Activated naive CD8-positive, alpha-beta T cell (primary cell): ENCODE measurements around the gene DYRK2.
A peak's percentile ranks its signal among the peaks of the same experiment; 100 is the strongest.

Source experiments
- H3K27ac Mint-ChIP-seq: one replicate; pipeline ENCODE4 v1.8.0; 2021; ENCODE audit warnings: mixed read lengths
- H3K27me3 Mint-ChIP-seq: one replicate; pipeline ENCODE4 v1.8.0; 2021; ENCODE audit warnings: mixed read lengths
- H3K36me3 Mint-ChIP-seq: one replicate; pipeline ENCODE4 v1.8.0; 2021; ENCODE audit warnings: mixed read lengths
- H3K4me1 Mint-ChIP-seq: one replicate; pipeline ENCODE4 v1.8.0; 2021; ENCODE audit warnings: low read depth, mixed read lengths
- H3K4me3 Mint-ChIP-seq: one replicate; pipeline ENCODE4 v1.8.0; 2021; ENCODE audit warnings: mild to moderate bottlenecking, mixed read lengths
- H3K9me3 Mint-ChIP-seq: one replicate; pipeline ENCODE4 v1.8.0; 2021; ENCODE audit warnings: low read depth, mixed read lengths

DYRK2 gene

GRCh38 chr12:67651132-67651695 is 2.7 kb downstream of the DYRK2 start:
- Mint-ChIP-seq H3K4me3 (peak overlapping the region; percentile 92), H3K27ac (peak overlapping the region; percentile 94)

GRCh38 chr12:67655829-67656228 is 7.3 kb downstream of the DYRK2 start:
- H3K4me1 Mint-ChIP-seq: peaks cover 92% of the 10 kb centered on the region
- H3K27ac Mint-ChIP-seq: peak overlapping the region; percentile 67
- H3K36me3 Mint-ChIP-seq: peaks cover 33% of the 10 kb centered on the region
- H3K27me3 Mint-ChIP-seq: no peaks in the 10 kb centered on the region
- H3K4me3 Mint-ChIP-seq: peak overlapping the region; percentile 59
- no peaks in the 10 kb centered on the region for H3K9me3 Mint-ChIP-seq

More at GRCh38 chr12:67651132-67651695, 2.7 kb downstream of the DYRK2 start:
- H3K27me3 Mint-ChIP-seq: no peaks in the 10 kb centered on the region
- no peaks in the 10 kb centered on the region for H3K9me3 Mint-ChIP-seq
- peaks cover 15% of the 10 kb centered on the region for H3K36me3 Mint-ChIP-seq
- H3K4me1 Mint-ChIP-seq: peaks cover 72% of the 10 kb centered on the region

DNA sequence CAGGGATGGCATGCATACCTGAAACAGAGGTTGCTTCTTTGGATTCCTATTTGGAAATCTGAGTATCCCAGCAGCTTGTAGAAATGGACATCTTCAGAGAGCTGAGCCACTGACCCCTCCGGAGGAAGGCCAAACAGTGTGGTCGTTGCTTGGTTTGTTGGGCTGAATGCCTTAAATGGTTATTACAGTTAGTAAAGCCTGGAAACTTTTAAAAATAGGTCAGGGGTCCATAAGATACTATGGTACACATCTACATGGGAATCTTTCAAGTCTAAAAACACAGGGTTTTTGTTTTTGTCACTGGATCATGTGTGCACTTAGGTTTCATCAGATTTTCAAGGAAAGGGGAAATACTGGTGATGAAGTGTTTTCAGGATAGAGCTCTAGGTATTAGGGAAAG is 7.7 kb downstream of the DYRK2 start:
- Mint-ChIP-seq H3K27me3 (no peaks in the 10 kb centered on the region), H3K4me1 (peaks cover 92% of the 10 kb centered on the region), H3K4me3 (peak overlapping the region; percentile 18), H3K9me3 (no peaks in the 10 kb centered on the region), H3K36me3 (peaks cover 33% of the 10 kb centered on the region), H3K27ac (peak overlapping the region; percentile 66)

DNA sequence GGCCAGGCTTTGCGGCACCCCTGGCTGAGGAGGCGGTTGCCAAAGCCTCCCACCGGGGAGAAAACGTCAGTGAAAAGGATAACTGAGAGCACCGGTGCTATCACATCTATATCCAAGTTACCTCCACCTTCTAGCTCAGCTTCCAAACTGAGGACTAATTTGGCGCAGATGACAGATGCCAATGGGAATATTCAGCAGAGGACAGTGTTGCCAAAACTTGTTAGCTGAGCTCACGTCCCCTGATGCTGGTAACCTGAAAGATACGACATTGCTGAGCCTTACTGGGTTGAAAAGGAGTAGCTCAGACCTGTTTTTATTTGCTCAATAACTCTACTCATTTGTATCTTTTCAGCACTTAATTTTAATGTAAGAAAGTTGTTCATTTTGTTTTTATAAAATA is 9.9 kb downstream of the DYRK2 start:
- Mint-ChIP-seq H3K4me3 (no peak overlapping the region), H3K36me3 (peaks cover 33% of the 10 kb centered on the region), H3K9me3 (no peaks in the 10 kb centered on the region), H3K27me3 (no peaks in the 10 kb centered on the region), H3K4me1 (peaks cover 97% of the 10 kb centered on the region), H3K27ac (no peak overlapping the region)

- H3K9me3 Mint-ChIP-seq: no peaks in the 10 kb centered on the region
- peak overlapping the region; percentile 34 for H3K4me3 Mint-ChIP-seq
- H3K27ac Mint-ChIP-seq: peak overlapping the region; percentile 47
- H3K36me3 Mint-ChIP-seq: peaks cover 28% of the 10 kb centered on the region
- no peaks in the 10 kb centered on the region for H3K27me3 Mint-ChIP-seq
- peaks cover 97% of the 10 kb centered on the region for H3K4me1 Mint-ChIP-seq
Observed at GRCh38 chr12:67659292-67659691, 10.7 kb downstream of the DYRK2 start.

DNA sequence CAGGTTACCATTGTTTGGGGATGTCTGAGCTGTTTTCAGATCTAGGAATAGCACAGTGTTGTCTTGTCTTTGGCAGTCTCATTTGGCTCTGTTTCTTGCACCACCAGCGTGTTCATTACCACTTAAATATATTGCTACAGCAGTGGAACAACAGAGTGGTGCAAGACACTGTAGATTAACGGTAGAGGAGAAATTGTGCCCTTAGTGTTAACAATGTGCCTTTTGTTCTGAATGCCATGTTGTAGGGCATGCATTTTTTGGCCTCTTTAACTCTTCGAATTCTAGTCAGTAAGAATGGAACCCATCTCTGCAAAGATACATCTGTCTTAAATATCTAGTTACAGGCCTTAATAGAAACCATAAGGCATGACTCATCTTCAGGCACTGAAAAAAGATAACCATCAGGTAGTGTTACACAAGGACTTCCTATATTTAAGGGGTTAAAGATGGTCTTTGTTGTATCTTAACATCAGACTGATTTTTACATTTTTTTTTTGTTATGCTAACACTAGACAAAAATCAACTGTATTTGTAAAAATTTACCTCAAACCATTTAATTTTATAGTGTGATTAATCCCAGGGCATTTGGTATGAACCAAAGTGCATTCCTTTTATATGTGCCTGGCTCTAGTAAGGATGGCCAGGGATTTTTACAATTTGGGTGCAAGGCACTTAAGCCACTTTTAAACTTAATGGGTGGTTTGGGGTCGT is 12.9 kb downstream of the DYRK2 start:
- H3K27ac Mint-ChIP-seq: peak overlapping the region; percentile 55
- H3K9me3 Mint-ChIP-seq: no peaks in the 10 kb centered on the region
- H3K4me1 Mint-ChIP-seq: peaks cover 92% of the 10 kb centered on the region
- peak overlapping the region; percentile 28 for H3K4me3 Mint-ChIP-seq
- H3K27me3 Mint-ChIP-seq: no peaks in the 10 kb centered on the region
- peaks cover 18% of the 10 kb centered on the region for H3K36me3 Mint-ChIP-seq

- peaks cover 89% of the 10 kb centered on the region for H3K4me1 Mint-ChIP-seq
- H3K27ac Mint-ChIP-seq: peak overlapping the region; percentile 0
- H3K9me3 Mint-ChIP-seq: no peaks in the 10 kb centered on the region
- H3K36me3 Mint-ChIP-seq: peaks cover 18% of the 10 kb centered on the region
- peak overlapping the region; percentile 21 for H3K4me3 Mint-ChIP-seq
- no peaks in the 10 kb centered on the region for H3K27me3 Mint-ChIP-seq
Observed at GRCh38 chr12:67662910-67663538, 14.5 kb downstream of the DYRK2 start.

DNA sequence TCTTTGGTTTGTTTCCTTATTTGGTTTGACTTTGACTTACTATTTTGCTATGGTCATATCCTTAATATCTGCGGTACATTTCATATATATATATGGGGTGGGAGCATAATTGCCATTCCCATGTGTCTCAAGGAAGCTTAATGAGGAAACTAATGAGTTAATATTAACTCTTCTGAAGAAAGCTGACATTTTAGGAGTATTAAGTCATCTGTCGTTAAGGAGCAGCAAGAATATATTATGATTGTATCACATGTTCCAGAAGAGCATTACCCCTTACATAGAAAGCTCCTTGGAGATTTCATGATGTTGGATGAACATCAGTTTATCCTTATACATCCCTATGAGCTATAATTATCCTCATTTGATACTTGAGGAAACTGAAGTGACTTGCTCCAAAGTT is 15.6 kb downstream of the DYRK2 start:
- Mint-ChIP-seq H3K36me3 (peaks cover 15% of the 10 kb centered on the region), H3K4me3 (no peak overlapping the region), H3K9me3 (no peaks in the 10 kb centered on the region), H3K27me3 (no peaks in the 10 kb centered on the region), H3K27ac (peak overlapping the region; percentile 11), H3K4me1 (peaks cover 86% of the 10 kb centered on the region)

DNA sequence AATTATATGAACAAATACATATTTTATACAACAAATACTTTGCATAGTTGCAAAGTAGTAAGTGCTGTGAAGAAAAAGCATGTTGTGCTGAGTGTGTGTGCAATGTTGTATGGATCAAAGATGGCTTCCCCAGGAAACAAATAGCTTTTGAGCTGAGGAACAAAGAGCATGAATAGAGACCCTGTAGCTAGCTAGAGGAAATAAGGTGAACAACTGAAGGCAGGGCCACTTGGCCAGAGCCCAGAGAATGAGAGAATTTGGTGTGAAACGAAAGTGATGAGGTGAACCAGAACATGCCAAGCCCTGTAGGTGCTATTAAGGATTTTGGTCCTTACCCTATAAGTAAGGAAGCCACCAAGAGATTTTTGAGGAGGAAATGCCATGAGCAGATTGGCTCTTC is 17.1 kb downstream of the DYRK2 start:
- Mint-ChIP-seq H3K27me3 (no peaks in the 10 kb centered on the region), H3K4me1 (peaks cover 84% of the 10 kb centered on the region), H3K4me3 (no peak overlapping the region), H3K27ac (peak overlapping the region; percentile 75), H3K9me3 (no peaks in the 10 kb centered on the region), H3K36me3 (peaks cover 16% of the 10 kb centered on the region)

GRCh38 chr12:67666605-67667004 is 18.1 kb downstream of the DYRK2 start:
- no peaks in the 10 kb centered on the region for H3K27me3 Mint-ChIP-seq
- H3K36me3 Mint-ChIP-seq: peaks cover 20% of the 10 kb centered on the region
- H3K4me1 Mint-ChIP-seq: peaks cover 74% of the 10 kb centered on the region
- no peaks in the 10 kb centered on the region for H3K9me3 Mint-ChIP-seq
- no peak overlapping the region for H3K4me3 Mint-ChIP-seq
- peak overlapping the region; percentile 46 for H3K27ac Mint-ChIP-seq

DNA sequence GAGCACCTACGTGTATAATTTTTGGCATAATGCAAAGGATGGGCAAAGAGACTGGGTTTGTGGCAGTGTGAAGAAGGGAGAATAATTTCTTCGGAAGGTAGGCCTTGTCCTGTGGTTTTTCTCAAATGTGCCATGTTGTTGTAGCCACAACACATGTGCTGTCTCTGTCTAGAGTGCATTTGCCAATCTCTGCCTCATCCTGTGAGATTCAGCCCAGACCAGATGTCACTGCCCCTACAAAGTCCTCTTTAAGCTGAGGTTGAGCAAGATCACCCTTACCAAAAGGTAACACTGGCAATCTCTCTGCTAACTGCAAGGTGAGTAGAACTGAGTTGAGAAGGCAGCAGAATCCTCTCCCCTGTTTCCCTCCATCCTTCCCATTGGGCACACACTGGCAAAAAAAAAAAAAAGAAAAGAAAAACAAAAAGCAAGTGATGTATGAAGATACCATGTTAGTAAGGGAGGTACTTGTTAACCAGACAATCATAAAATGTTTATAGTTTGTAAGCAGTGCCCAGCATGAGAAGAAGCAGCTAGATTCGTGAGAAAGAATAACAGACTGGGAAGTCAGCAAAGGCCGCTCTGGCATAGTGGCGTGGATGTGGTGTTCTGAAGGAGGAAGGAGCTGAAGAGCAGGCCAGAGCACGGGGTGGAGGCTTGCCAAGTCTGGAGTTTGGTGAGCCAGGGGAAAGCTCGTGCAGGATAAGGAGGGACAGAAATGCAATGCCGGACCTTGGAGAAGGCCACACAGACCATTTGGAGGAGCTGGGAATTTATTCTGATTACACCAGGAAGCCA is 18.9 kb downstream of the DYRK2 start:
- H3K4me1 Mint-ChIP-seq: peaks cover 68% of the 10 kb centered on the region
- no peak overlapping the region for H3K4me3 Mint-ChIP-seq
- no peaks in the 10 kb centered on the region for H3K27me3 Mint-ChIP-seq
- H3K27ac Mint-ChIP-seq: peak overlapping the region; percentile 54
- peaks cover 25% of the 10 kb centered on the region for H3K36me3 Mint-ChIP-seq
- peaks cover 4% of the 10 kb centered on the region for H3K9me3 Mint-ChIP-seq

DNA sequence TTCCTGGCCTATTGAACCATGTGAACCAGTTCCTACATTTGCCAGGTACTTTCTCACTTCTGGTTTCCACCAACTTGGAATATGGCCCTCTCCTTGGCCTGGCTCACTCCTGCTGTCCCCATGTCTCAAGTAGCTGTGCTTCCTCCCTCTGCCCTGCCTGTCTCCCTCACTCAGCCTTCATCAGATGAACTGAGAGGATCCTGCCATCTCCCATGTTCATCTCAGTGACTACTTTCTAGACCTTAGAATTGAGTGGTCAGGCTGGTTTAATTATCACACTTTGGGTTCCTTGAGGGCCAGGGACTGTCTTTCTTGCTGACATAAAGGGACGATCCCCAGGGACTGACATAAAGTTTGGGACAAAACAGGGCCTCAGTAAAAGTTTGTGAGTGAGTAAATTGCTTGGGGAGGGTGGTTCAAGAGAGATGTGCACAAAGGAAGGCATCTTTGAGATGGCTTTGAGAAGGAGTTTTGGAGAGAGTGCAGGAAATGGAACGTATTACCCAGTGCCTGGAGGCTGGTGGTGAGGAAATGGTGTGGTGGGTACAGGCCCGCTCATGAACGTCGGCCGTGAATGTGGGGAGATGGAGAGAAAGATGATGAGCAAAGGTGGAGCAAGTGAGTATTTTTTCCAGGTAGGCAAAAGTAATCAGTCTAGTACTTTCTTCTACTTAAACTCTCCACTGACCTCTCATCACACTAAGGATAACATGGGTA is 20.8 kb downstream of the DYRK2 start:
- H3K9me3 Mint-ChIP-seq: peaks cover 21% of the 10 kb centered on the region
- H3K27me3 Mint-ChIP-seq: no peaks in the 10 kb centered on the region
- H3K36me3 Mint-ChIP-seq: peaks cover 40% of the 10 kb centered on the region
- no peak overlapping the region for H3K4me3 Mint-ChIP-seq
- peaks cover 49% of the 10 kb centered on the region for H3K4me1 Mint-ChIP-seq
- peak overlapping the region; percentile 41 for H3K27ac Mint-ChIP-seq

GRCh38 chr12:67669934-67670631 is 21.5 kb downstream of the DYRK2 start:
- H3K27me3 Mint-ChIP-seq: no peaks in the 10 kb centered on the region
- peaks cover 44% of the 10 kb centered on the region for H3K4me1 Mint-ChIP-seq
- no peak overlapping the region for H3K4me3 Mint-ChIP-seq
- peaks cover 41% of the 10 kb centered on the region for H3K36me3 Mint-ChIP-seq
- peak overlapping the region; percentile 59 for H3K27ac Mint-ChIP-seq
- peaks cover 26% of the 10 kb centered on the region for H3K9me3 Mint-ChIP-seq

- Mint-ChIP-seq H3K36me3 (peaks cover 43% of the 10 kb centered on the region), H3K9me3 (peaks cover 26% of the 10 kb centered on the region), H3K27ac (peak overlapping the region; percentile 29), H3K4me3 (no peak overlapping the region), H3K4me1 (peaks cover 41% of the 10 kb centered on the region), H3K27me3 (no peaks in the 10 kb centered on the region)
Observed at GRCh38 chr12:67671419-67671818, 22.9 kb downstream of the DYRK2 start.
